Measurements from ENCODE around the gene OR52M1.

DNA sequence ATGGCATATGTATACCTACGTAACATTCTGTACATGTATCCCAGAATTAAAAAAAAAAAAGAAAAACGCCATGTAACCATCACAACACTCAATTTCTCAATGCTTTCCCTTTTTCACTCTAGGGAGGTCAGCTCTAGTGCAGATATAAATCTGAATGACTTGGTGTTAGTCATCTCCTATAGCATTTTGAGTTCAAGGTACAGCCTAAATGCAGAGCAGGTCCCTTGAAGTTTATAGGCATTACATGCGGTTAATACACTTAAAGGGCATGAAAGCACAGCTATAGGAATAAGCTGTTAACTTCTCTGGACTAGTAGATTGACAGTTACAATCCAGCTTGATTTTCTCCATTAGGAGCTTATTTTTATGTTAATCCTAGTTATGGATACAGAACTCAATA, 20.4 kb downstream of the OR52M1 start:
- no peak for TF ChIP-seq EP300 (IDR thresholded peaks at IDR 0.05)
- no peak for TF ChIP-seq CBX2 (IDR thresholded peaks at IDR 0.05; ENCODE audit: borderline replicate concordance, low read depth)
- TF ChIP-seq, protein P1, sequence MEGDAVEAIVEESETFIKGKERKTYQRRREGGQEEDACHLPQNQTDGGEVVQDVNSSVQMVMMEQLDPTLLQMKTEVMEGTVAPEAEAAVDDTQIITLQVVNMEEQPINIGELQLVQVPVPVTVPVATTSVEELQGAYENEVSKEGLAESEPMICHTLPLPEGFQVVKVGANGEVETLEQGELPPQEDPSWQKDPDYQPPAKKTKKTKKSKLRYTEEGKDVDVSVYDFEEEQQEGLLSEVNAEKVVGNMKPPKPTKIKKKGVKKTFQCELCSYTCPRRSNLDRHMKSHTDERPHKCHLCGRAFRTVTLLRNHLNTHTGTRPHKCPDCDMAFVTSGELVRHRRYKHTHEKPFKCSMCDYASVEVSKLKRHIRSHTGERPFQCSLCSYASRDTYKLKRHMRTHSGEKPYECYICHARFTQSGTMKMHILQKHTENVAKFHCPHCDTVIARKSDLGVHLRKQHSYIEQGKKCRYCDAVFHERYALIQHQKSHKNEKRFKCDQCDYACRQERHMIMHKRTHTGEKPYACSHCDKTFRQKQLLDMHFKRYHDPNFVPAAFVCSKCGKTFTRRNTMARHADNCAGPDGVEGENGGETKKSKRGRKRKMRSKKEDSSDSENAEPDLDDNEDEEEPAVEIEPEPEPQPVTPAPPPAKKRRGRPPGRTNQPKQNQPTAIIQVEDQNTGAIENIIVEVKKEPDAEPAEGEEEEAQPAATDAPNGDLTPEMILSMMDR (IDR thresholded peaks at IDR 0.05), result no peak
- no peak for TF ChIP-seq CEBPB (IDR thresholded peaks at IDR 0.05)
- no peak for TF ChIP-seq RCOR1 (IDR thresholded peaks at IDR 0.05; ENCODE audit: low read depth, low read length)
- TF ChIP-seq, protein P2, sequence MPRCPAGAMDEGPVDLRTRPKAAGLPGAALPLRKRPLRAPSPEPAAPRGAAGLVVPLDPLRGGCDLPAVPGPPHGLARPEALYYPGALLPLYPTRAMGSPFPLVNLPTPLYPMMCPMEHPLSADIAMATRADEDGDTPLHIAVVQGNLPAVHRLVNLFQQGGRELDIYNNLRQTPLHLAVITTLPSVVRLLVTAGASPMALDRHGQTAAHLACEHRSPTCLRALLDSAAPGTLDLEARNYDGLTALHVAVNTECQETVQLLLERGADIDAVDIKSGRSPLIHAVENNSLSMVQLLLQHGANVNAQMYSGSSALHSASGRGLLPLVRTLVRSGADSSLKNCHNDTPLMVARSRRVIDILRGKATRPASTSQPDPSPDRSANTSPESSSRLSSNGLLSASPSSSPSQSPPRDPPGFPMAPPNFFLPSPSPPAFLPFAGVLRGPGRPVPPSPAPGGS (IDR thresholded peaks at IDR 0.05), result no peak
